HEK293 (cell line): Measurements from ENCODE around the gene CC2D1A.

Experiments used
- SP2 ChIP-seq: fragments of 450-650 bp; formaldehyde crosslinking; IDR thresholded peaks from 2 replicates; pipeline ENCODE4 v1.5.1; 2016; ENCODE audit warnings: missing biosample characterization, missing genetic modification characterization
- YY1 ChIP-seq: fragments of 450-650 bp; formaldehyde crosslinking; IDR thresholded peaks from 2 replicates; pipeline ENCODE4 v1.5.1; 2018; ENCODE audit warnings: missing biosample characterization, missing genetic modification characterization
- ZBTB1 ChIP-seq: fragments of 450-650 bp; formaldehyde crosslinking; IDR thresholded peaks from 2 replicates; pipeline ENCODE4 v1.5.1; 2016; ENCODE audit warnings: missing biosample characterization, missing genetic modification characterization
- ZNF121 ChIP-seq: fragments of 450-650 bp; formaldehyde crosslinking; IDR thresholded peaks from 2 replicates; pipeline ENCODE4 v1.5.1; 2016; ENCODE audit warnings: missing biosample characterization, missing genetic modification characterization
- ZNF175 ChIP-seq: fragments of 450-650 bp; formaldehyde crosslinking; IDR thresholded peaks from 2 replicates; pipeline ENCODE4 v1.5.1; 2016; ENCODE audit warnings: missing biosample characterization, missing genetic modification characterization
- ZNF391 ChIP-seq: fragments of 450-650 bp; formaldehyde crosslinking; IDR thresholded peaks from 2 replicates; pipeline ENCODE4 v1.5.1; 2016; ENCODE audit warnings: low read depth, missing biosample characterization, missing genetic modification characterization, borderline replicate concordance
- ZNF623 ChIP-seq: fragments of 450-650 bp; formaldehyde crosslinking; IDR thresholded peaks from 2 replicates; pipeline ENCODE4 v1.5.1; 2016; ENCODE audit warnings: missing biosample characterization, missing genetic modification characterization
- TF ChIP-seq, protein P1 (sequence below): fragments of 450-650 bp; formaldehyde crosslinking; IDR thresholded peaks from 2 replicates; pipeline ENCODE4 v1.5.1; 2016; ENCODE audit warnings: missing biosample characterization, missing genetic modification characterization
- TF ChIP-seq, protein P2 (sequence below): fragments of 450-650 bp; formaldehyde crosslinking; optimal IDR thresholded peaks from 2 replicates; pipeline ENCODE3; 2016; ENCODE audit warnings: missing biosample characterization, mild to moderate bottlenecking, missing genetic modification characterization

DNA sequence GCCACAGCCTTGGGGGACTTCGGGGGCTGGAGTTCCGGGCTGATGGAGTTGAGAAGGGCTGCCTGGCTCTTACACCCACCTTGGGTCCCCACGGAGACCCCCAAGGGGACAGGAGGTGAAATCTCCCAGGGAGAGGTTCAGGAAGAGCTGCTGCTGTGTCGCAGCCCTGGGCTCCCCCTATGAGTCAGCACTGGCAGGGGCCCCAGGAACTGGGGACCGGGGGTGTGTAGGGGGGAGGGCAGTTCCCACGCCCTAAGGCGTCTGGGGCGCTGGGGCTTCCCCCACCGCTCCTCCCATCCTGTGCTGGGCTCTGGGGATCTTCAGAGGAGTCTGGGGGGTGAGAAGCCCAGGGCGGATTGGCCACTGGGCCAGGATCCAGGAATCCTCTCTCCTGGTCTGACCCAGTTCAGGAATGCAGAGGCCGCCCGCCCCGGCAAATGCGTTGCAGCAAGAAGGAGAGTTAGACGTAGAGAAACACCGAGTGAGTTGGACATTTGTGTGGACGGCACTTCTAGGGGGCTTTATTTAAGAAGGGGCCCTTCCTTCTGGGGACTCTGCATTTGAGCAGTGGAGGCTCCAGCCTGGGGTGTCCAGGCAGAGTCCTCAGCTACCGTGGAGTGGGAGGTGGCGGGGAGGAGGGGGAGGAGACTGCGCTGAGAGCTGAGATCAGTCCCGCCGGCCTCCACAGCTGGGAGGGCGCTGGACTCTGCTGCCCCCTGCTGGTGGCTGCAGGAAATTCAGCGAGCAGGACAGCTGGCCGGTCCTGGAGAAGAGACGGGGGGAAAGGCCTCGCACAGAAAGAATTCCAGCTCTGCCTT lies 44.1 kb upstream of the CC2D1A start:
- TF ChIP-seq SP2 (tag by site-specific recombination): no peak
- TF ChIP-seq ZNF391 (tag by site-specific recombination): no peak
- no peak for TF ChIP-seq ZNF623 (tag by site-specific recombination)
- TF ChIP-seq ZNF175: no peak
- no peak for TF ChIP-seq YY1 (tag by site-specific recombination)
- TF ChIP-seq, protein P1, sequence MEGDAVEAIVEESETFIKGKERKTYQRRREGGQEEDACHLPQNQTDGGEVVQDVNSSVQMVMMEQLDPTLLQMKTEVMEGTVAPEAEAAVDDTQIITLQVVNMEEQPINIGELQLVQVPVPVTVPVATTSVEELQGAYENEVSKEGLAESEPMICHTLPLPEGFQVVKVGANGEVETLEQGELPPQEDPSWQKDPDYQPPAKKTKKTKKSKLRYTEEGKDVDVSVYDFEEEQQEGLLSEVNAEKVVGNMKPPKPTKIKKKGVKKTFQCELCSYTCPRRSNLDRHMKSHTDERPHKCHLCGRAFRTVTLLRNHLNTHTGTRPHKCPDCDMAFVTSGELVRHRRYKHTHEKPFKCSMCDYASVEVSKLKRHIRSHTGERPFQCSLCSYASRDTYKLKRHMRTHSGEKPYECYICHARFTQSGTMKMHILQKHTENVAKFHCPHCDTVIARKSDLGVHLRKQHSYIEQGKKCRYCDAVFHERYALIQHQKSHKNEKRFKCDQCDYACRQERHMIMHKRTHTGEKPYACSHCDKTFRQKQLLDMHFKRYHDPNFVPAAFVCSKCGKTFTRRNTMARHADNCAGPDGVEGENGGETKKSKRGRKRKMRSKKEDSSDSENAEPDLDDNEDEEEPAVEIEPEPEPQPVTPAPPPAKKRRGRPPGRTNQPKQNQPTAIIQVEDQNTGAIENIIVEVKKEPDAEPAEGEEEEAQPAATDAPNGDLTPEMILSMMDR: peak; percentile 95
- no peak for TF ChIP-seq ZBTB1 (tag by site-specific recombination)
- TF ChIP-seq, protein P2, sequence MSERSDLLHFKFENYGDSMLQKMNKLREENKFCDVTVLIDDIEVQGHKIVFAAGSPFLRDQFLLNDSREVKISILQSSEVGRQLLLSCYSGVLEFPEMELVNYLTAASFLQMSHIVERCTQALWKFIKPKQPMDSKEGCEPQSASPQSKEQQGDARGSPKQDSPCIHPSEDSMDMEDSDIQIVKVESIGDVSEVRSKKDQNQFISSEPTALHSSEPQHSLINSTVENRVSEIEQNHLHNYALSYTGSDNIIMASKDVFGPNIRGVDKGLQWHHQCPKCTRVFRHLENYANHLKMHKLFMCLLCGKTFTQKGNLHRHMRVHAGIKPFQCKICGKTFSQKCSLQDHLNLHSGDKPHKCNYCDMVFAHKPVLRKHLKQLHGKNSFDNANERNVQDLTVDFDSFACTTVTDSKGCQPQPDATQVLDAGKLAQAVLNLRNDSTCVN (tag by site-specific recombination): peak; percentile 23
- no peak for TF ChIP-seq ZNF121 (tag by site-specific recombination)
